WTC11 (cell line): ENCODE results near the gene IL12RB2. TPM values are rescaled to one million over a fixed set of nuclear protein-coding genes. Genes with fewer than 3 reads are reported as not detected.

ENCODE experiments used
- ATAC-seq: fragments of 200-7000 bp; cut with Tn5 transposase; 2 replicates; pipeline ENCODE4 v1.10.0; 2021; ENCODE audit warnings: mild to moderate bottlenecking, moderate library complexity
- CTCF ChIA-PET: fragments of 300-600 bp; sonication (Branson Sonifier 250); formaldehyde crosslinking; loops from one replicate; lab custom pipeline; 2021; ENCODE audit warnings: antibody characterized with exemption; lab: Charles Lee
- POLR2A ChIA-PET: fragments of 350-600 bp; sonication (Branson Sonifier 250); formaldehyde crosslinking; loops from one replicate; lab custom pipeline; 2021; ENCODE audit warnings: antibody characterized with exemption; lab: Charles Lee
- DNase-seq: peaks from one replicate; pipeline ENCODE4 v3.0.0; 2021; ENCODE audit warnings: low spot score
- H3K27ac Mint-ChIP-seq: 2 replicates; pipeline ENCODE4 v1.8.0; 2021; ENCODE audit warnings: mixed read lengths
- H3K27me3 Mint-ChIP-seq: 2 replicates; pipeline ENCODE4 v1.8.0; 2021; ENCODE audit warnings: low read depth, mild to moderate bottlenecking, moderate library complexity, mixed read lengths
- H3K36me3 Mint-ChIP-seq: 2 replicates; pipeline ENCODE4 v1.8.0; 2021; ENCODE audit warnings: mixed read lengths
- H3K4me1 Mint-ChIP-seq: 2 replicates; pipeline ENCODE4 v1.8.0; 2022; ENCODE audit warnings: mixed read lengths
- H3K4me3 Mint-ChIP-seq: 2 replicates; pipeline ENCODE4 v1.8.0; 2021; ENCODE audit warnings: mild to moderate bottlenecking, moderate library complexity, mixed read lengths
- H3K9me3 Mint-ChIP-seq: 2 replicates; pipeline ENCODE4 v1.8.0; 2021; ENCODE audit warnings: mixed read lengths
- CBFB ChIP-seq: sonication (generic); formaldehyde crosslinking; IDR thresholded peaks from 2 replicates; pipeline ENCODE4 v1.8.1; 2022; ENCODE audit warnings: mild to moderate bottlenecking, low read depth, missing genetic modification reagents
- CTCF ChIP-seq: fragments of 200-600 bp; IDR thresholded peaks from 2 replicates; pipeline ENCODE4 v1.8.0; 2022; ENCODE audit warnings: antibody characterized with exemption
- FOXJ3 ChIP-seq: sonication (generic); formaldehyde crosslinking; IDR thresholded peaks from 2 replicates; pipeline ENCODE4 v1.9.0; 2021; ENCODE audit warnings: missing genetic modification reagents, mild to moderate bottlenecking, borderline replicate concordance
- FOXK1 ChIP-seq: sonication (generic); formaldehyde crosslinking; IDR thresholded peaks from 2 replicates; pipeline ENCODE4 v1.8.0; 2022; ENCODE audit warnings: mild to moderate bottlenecking, moderate library complexity, missing genetic modification reagents
- FOXP1 ChIP-seq: sonication (generic); formaldehyde crosslinking; IDR thresholded peaks from 2 replicates; pipeline ENCODE4 v1.8.0; 2022; ENCODE audit warnings: missing genetic modification reagents, mild to moderate bottlenecking, moderate library complexity, borderline replicate concordance
- IRF2 ChIP-seq: sonication (generic); formaldehyde crosslinking; IDR thresholded peaks from 2 replicates; pipeline ENCODE4 v1.8.0; 2022; ENCODE audit warnings: low read depth, missing genetic modification reagents, borderline replicate concordance
- MXD4 ChIP-seq: fragments of 250-450 bp; sonication (Bioruptor Pico); IDR thresholded peaks from 2 replicates; pipeline ENCODE4 v1.8.0; 2021; ENCODE audit warnings: mild to moderate bottlenecking, moderate library complexity, borderline replicate concordance
- MYBL2 ChIP-seq: sonication (generic); formaldehyde crosslinking; IDR thresholded peaks from 2 replicates; pipeline ENCODE4 v1.8.1; 2023; ENCODE audit warnings: mild to moderate bottlenecking, moderate library complexity, missing genetic modification reagents
- NFATC4 ChIP-seq: fragments of 250-450 bp; sonication (Bioruptor Pico); IDR thresholded peaks from 2 replicates; pipeline ENCODE4 v1.9.0; 2021; ENCODE audit warnings: mild to moderate bottlenecking
- NFE2L1 ChIP-seq: sonication (generic); formaldehyde crosslinking; IDR thresholded peaks from 2 replicates; pipeline ENCODE4 v1.8.1; 2023; ENCODE audit warnings: missing genetic modification reagents
- OVOL2 ChIP-seq: fragments of 250-450 bp; sonication (Bioruptor Pico); IDR thresholded peaks from 2 replicates; pipeline ENCODE4 v1.9.0; 2021; ENCODE audit warnings: mild to moderate bottlenecking, borderline replicate concordance
- SOX15 ChIP-seq: fragments of 250-450 bp; sonication (Bioruptor Pico); IDR thresholded peaks from 2 replicates; pipeline ENCODE4 v1.9.0; 2021; ENCODE audit warnings: mild to moderate bottlenecking
- ZNF138 ChIP-seq: sonication (generic); formaldehyde crosslinking; conservative IDR thresholded peaks from 2 replicates; pipeline ENCODE4 v1.8.1; 2022; ENCODE audit warnings: mild to moderate bottlenecking, moderate library complexity, missing genetic modification reagents
- ZNF281 ChIP-seq: sonication (generic); formaldehyde crosslinking; IDR thresholded peaks from 2 replicates; pipeline ENCODE4 v1.8.0; 2023; ENCODE audit warnings: mild to moderate bottlenecking, missing genetic modification reagents
- ZNF317 ChIP-seq: sonication (generic); formaldehyde crosslinking; IDR thresholded peaks from 2 replicates; pipeline ENCODE4 v1.8.1; 2023; ENCODE audit warnings: low read depth, mild to moderate bottlenecking, moderate library complexity, missing genetic modification reagents, borderline replicate concordance
- total RNA-seq: library from RNA; stranded (reverse); gene quantifications from 3 replicates; pipeline ENCODE4 v1.2.3, GENCODE V29; 2021
- TF ChIP-seq, protein P1 (sequence below): sonication (generic); formaldehyde crosslinking; IDR thresholded peaks from 2 replicates; pipeline ENCODE4 v1.8.0; 2023; ENCODE audit warnings: missing genetic modification reagents, mild to moderate bottlenecking, borderline replicate concordance
- TF ChIP-seq, protein P2 (sequence below): sonication (generic); formaldehyde crosslinking; IDR thresholded peaks from 2 replicates; pipeline ENCODE4 v1.8.1; 2022; ENCODE audit warnings: low read depth, mild to moderate bottlenecking, moderate library complexity, missing genetic modification reagents, borderline replicate concordance
- TF ChIP-seq, protein P3 (sequence below): sonication (generic); formaldehyde crosslinking; IDR thresholded peaks from 2 replicates; pipeline ENCODE4 v1.8.1; 2023; ENCODE audit warnings: mild to moderate bottlenecking, missing genetic modification reagents
- TF ChIP-seq, protein P4 (sequence below): fragments of 250-450 bp; sonication (Bioruptor Pico); IDR thresholded peaks from 2 replicates; pipeline ENCODE4 v1.9.0; 2021; ENCODE audit warnings: mild to moderate bottlenecking

The IL12RB2 gene
- total RNA-seq, 1 experiment from 2014 or later, result 0.81 TPM

DNA sequence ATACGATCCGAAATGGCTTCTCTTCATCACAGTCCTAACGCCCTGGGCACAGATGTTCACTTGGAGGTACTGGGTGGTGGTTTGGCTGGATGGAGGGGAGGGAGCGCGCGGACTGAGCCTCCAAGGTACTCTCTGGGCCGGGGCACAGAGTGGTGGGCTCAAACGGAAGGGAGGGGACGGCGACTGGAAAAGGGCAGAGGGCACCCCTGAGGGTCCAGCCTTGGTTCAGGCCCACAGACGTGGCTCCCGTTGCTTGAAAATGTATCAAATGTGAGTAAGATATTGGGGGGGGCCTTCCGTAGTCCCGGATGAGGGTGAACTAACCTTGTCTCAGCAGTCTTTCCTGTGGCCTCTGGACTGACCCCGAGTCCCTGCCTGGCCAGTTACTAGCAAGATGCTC, 463 bp downstream of the IL12RB2 start (continued):
- TF ChIP-seq, protein P1, sequence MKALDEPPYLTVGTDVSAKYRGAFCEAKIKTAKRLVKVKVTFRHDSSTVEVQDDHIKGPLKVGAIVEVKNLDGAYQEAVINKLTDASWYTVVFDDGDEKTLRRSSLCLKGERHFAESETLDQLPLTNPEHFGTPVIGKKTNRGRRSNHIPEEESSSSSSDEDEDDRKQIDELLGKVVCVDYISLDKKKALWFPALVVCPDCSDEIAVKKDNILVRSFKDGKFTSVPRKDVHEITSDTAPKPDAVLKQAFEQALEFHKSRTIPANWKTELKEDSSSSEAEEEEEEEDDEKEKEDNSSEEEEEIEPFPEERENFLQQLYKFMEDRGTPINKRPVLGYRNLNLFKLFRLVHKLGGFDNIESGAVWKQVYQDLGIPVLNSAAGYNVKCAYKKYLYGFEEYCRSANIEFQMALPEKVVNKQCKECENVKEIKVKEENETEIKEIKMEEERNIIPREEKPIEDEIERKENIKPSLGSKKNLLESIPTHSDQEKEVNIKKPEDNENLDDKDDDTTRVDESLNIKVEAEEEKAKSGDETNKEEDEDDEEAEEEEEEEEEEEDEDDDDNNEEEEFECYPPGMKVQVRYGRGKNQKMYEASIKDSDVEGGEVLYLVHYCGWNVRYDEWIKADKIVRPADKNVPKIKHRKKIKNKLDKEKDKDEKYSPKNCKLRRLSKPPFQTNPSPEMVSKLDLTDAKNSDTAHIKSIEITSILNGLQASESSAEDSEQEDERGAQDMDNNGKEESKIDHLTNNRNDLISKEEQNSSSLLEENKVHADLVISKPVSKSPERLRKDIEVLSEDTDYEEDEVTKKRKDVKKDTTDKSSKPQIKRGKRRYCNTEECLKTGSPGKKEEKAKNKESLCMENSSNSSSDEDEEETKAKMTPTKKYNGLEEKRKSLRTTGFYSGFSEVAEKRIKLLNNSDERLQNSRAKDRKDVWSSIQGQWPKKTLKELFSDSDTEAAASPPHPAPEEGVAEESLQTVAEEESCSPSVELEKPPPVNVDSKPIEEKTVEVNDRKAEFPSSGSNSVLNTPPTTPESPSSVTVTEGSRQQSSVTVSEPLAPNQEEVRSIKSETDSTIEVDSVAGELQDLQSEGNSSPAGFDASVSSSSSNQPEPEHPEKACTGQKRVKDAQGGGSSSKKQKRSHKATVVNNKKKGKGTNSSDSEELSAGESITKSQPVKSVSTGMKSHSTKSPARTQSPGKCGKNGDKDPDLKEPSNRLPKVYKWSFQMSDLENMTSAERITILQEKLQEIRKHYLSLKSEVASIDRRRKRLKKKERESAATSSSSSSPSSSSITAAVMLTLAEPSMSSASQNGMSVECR, result no peak
- TF ChIP-seq SOX15 (CRISPR knock-in tag) (no peak), OVOL2 (no peak), MYBL2 (no peak), IRF2 (no peak), CTCF (no peak), FOXP1 (CRISPR knock-in tag) (no peak)
- TF ChIP-seq, protein P2, sequence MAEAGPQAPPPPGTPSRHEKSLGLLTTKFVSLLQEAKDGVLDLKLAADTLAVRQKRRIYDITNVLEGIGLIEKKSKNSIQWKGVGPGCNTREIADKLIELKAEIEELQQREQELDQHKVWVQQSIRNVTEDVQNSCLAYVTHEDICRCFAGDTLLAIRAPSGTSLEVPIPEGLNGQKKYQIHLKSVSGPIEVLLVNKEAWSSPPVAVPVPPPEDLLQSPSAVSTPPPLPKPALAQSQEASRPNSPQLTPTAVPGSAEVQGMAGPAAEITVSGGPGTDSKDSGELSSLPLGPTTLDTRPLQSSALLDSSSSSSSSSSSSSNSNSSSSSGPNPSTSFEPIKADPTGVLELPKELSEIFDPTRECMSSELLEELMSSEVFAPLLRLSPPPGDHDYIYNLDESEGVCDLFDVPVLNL (CRISPR knock-in tag), result no peak

GRCh38 chr1:67312615-67313014, 4.9 kb downstream of the IL12RB2 start:
- TF ChIP-seq FOXP1 (CRISPR knock-in tag) (no peak), FOXJ3 (CRISPR knock-in tag) (no peak), IRF2 (no peak), NFE2L1 (CRISPR knock-in tag) (no peak)
- H3K4me1 Mint-ChIP-seq, result peaks cover 18% of the 10 kb centered on the region
- ATAC-seq (no peak), DNase-seq (no peak)
- no peak overlapping the region for H3K4me3 Mint-ChIP-seq
- peaks cover 23% of the 10 kb centered on the region for H3K27me3 Mint-ChIP-seq
- ChIA-PET POLR2A (no interaction called here), CTCF (interaction anchor here (1.0 kb wide), 1 partner anchor 98 kb away, joined by 3 read pairs; no protein-coding TSS in a partner anchor)
- no peak overlapping the region for H3K27ac Mint-ChIP-seq
- H3K36me3 Mint-ChIP-seq, result no peaks in the 10 kb centered on the region
- H3K9me3 Mint-ChIP-seq, result no peaks in the 10 kb centered on the region

GRCh38 chr1:67313934-67314671, 6.4 kb downstream of the IL12RB2 start:
- ChIA-PET CTCF (interaction anchor here (0.6 to 1.9 kb wide), 4 partner anchors 15 to 100 kb away, joined by 3 to 10 read pairs (median 4); no protein-coding TSS in a partner anchor), POLR2A (no interaction called here)
- Mint-ChIP-seq H3K36me3 (no peaks in the 10 kb centered on the region), H3K4me1 (peaks cover 16% of the 10 kb centered on the region), H3K9me3 (no peaks in the 10 kb centered on the region), H3K27ac (no peak overlapping the region), H3K27me3 (peaks cover 12% of the 10 kb centered on the region), H3K4me3 (no peak overlapping the region)
- DNase-seq (no peak), ATAC-seq (no peak)
- no peak for TF ChIP-seq FOXJ3 (CRISPR knock-in tag)
- no peak for TF ChIP-seq NFATC4
- TF ChIP-seq ZNF138 (CRISPR knock-in tag), result no peak
- no peak for TF ChIP-seq FOXK1 (CRISPR knock-in tag)
- no peak for TF ChIP-seq ZNF317
- TF ChIP-seq, protein P3, sequence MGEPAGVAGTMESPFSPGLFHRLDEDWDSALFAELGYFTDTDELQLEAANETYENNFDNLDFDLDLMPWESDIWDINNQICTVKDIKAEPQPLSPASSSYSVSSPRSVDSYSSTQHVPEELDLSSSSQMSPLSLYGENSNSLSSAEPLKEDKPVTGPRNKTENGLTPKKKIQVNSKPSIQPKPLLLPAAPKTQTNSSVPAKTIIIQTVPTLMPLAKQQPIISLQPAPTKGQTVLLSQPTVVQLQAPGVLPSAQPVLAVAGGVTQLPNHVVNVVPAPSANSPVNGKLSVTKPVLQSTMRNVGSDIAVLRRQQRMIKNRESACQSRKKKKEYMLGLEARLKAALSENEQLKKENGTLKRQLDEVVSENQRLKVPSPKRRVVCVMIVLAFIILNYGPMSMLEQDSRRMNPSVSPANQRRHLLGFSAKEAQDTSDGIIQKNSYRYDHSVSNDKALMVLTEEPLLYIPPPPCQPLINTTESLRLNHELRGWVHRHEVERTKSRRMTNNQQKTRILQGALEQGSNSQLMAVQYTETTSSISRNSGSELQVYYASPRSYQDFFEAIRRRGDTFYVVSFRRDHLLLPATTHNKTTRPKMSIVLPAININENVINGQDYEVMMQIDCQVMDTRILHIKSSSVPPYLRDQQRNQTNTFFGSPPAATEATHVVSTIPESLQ, result no peak
- no peak for TF ChIP-seq ZNF281 (CRISPR knock-in tag)
- TF ChIP-seq SOX15 (CRISPR knock-in tag), result no peak
- TF ChIP-seq, protein P4, sequence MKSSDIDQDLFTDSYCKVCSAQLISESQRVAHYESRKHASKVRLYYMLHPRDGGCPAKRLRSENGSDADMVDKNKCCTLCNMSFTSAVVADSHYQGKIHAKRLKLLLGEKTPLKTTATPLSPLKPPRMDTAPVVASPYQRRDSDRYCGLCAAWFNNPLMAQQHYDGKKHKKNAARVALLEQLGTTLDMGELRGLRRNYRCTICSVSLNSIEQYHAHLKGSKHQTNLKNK (CRISPR knock-in tag), result no peak
- TF ChIP-seq MXD4 (CRISPR knock-in tag), result no peak
- no peak for TF ChIP-seq CBFB
